OCI-LY7 (cell line): ENCODE measurements around the gene GPS1. TPM values are rescaled to one million over a fixed set of nuclear protein-coding genes. Genes with fewer than 3 reads are reported as not detected.

Experiments
- BruUV-seq: library from RNA; stranded (reverse); fragments of 400-500 nt; replicated peaks from 2 replicates; lab custom pipeline; 2021; lab: Mats Ljungman, UMichigan
- CTCF ChIA-PET: fragments of 300-600 bp; sonication (Branson Sonifier 250); formaldehyde crosslinking; loops from one replicate; lab custom pipeline; 2022; ENCODE audit warnings: antibody characterized with exemption; ENCODE audit not compliant: unreplicated experiment; lab: Charles Lee
- POLR2A ChIA-PET: fragments of 300-600 bp; sonication (Branson Sonifier 250); formaldehyde crosslinking; loops from one replicate; lab custom pipeline; 2022; ENCODE audit warnings: antibody characterized with exemption; lab: Charles Lee
- DNase-seq: peaks from one replicate; pipeline ENCODE4 v3.0.0-alpha.2; 2015; ENCODE audit warnings: low spot score
- H2AFZ ChIP-seq: fragments of 200-600 bp; sonication (generic), shearing (Covaris generic); 2 replicates; pipeline ENCODE4 v1.6.1; 2014; ENCODE audit warnings: mild to moderate bottlenecking, antibody characterized with exemption, low read length, moderate library complexity
- H3K27ac ChIP-seq: fragments of 200-600 bp; sonication (generic); 2 replicates; pipeline ENCODE4 v1.5.1; 2014; ENCODE audit warnings: mixed run types, low read depth, mild to moderate bottlenecking, moderate library complexity, low read length, inconsistent platforms; ENCODE audit not compliant: poor library complexity, severe bottlenecking
- H3K36me3 ChIP-seq: fragments of 200-600 bp; sonication (generic); 2 replicates; pipeline ENCODE4 v1.6.1; 2014; ENCODE audit warnings: mild to moderate bottlenecking, antibody characterized with exemption, low read length, moderate library complexity, mixed read lengths; ENCODE audit not compliant: insufficient read depth
- H3K4me1 ChIP-seq: fragments of 200-600 bp; sonication (generic); 2 replicates; pipeline ENCODE4 v1.5.1; 2014; ENCODE audit warnings: mild to moderate bottlenecking, low read length; ENCODE audit not compliant: insufficient read depth, poor library complexity, severe bottlenecking
- H3K4me2 ChIP-seq: fragments of 200-600 bp; sonication (generic); 2 replicates; pipeline ENCODE4 v1.6.1; 2014; ENCODE audit warnings: mild to moderate bottlenecking, low read length
- H3K4me3 ChIP-seq: fragments of 200-600 bp; sonication (generic); 2 replicates; pipeline ENCODE4 v1.5.1; 2014; ENCODE audit warnings: mild to moderate bottlenecking, low read depth, low read length; ENCODE audit not compliant: poor library complexity, severe bottlenecking
- H3K79me2 ChIP-seq: fragments of 200-600 bp; sonication (generic); 2 replicates; pipeline ENCODE4 v1.6.1; 2016; ENCODE audit warnings: low read depth, mild to moderate bottlenecking, low read length, moderate library complexity, mixed read lengths; ENCODE audit not compliant: insufficient read depth
- H3K9me2 ChIP-seq: fragments of 200-600 bp; sonication (generic); 2 replicates; pipeline ENCODE4 v1.6.1; 2016; ENCODE audit warnings: mild to moderate bottlenecking, low read length, mixed read lengths; ENCODE audit not compliant: insufficient read depth
- H3K9me3 ChIP-seq: fragments of 200-600 bp; sonication (generic); 2 replicates; pipeline ENCODE4 v1.6.1; 2014; ENCODE audit warnings: mild to moderate bottlenecking, mixed run types, low read length, mixed read lengths
- H4K20me1 ChIP-seq: fragments of 200-600 bp; sonication (generic); 2 replicates; pipeline ENCODE4 v1.6.1; 2014; ENCODE audit warnings: mild to moderate bottlenecking, antibody characterized with exemption, low read length, moderate library complexity, mixed read lengths; ENCODE audit not compliant: insufficient read depth
- EZH2phosphoT487 ChIP-seq: fragments of 200-600 bp; sonication (generic); IDR thresholded peaks from 2 replicates; pipeline ENCODE4 v1.6.1; 2018; ENCODE audit warnings: low read depth, borderline replicate concordance, mild to moderate bottlenecking, mixed run types, antibody characterized with exemption, low read length, moderate library complexity, mixed read lengths
- intact Hi-C: fragments of 100-400 bp; cut with micrococcal nuclease; formaldehyde crosslinking; loops from one replicate; pipeline ENCODE4 v1.10.0; 2022; ENCODE audit not compliant: unreplicated experiment
- total RNA-seq, 2 experiments: library from RNA; depleted of rRNA in 1 of 2; stranded (reverse); fragments of >200 nt in 1 of 2; shearing (Covaris generic) in 1 of 2; gene quantifications; 2 replicates each; pipeline ENCODE4 v1.2.3, GENCODE V29; 2014 to 2022
- TF ChIP-seq, protein P1 (sequence below): fragments of 200-600 bp; sonication (generic); conservative IDR thresholded peaks from 2 replicates; pipeline ENCODE4 v1.5.1; 2014; ENCODE audit warnings: mild to moderate bottlenecking, antibody characterized with exemption, low read length, moderate library complexity, mixed read lengths

Gene GPS1
- total RNA-seq, 2 experiments from 2014 or later: 133 to 169 TPM

GRCh38 chr17:82022310-82022980, 29.3 kb upstream of the GPS1 start, which contains the start of gene CENPX:
TSS of gene CENPX (minus strand) at chr17:82022878. CDS start at chr17:82022861, 17 bp downstream.
- peak within 1 kb of the TSS; percentile 94 for H3K4me3 ChIP-seq
- H3K4me2 ChIP-seq: peak within 1 kb of the TSS; percentile 87
- CTCF ChIA-PET: interaction anchor here (0.7 to 3.8 kb wide), 5 partner anchors 12 to 214 kb away, joined by 3 to 19 read pairs (median 4); partner anchors contain the start of gene DCXR
- peaks cover 11% of the 10 kb centered on the region; the same call in 1 of the 2 replicates for H3K36me3 ChIP-seq
- DNase-seq: no peak
- H3K27ac ChIP-seq: peak within 1 kb of the TSS; percentile 44
- H3K9me2 ChIP-seq: no peaks in the 10 kb centered on the region
- peaks cover 30% of the 10 kb centered on the region for H3K4me1 ChIP-seq
- intact Hi-C loops: loop anchor here (1.0 to 2.0 kb wide), 2 partner anchors 56 to 131 kb away; partner anchors contain the start of genes ALYREF and ANAPC11
- no peaks in the 10 kb centered on the region for H3K9me3 ChIP-seq
- TF ChIP-seq, protein P1, sequence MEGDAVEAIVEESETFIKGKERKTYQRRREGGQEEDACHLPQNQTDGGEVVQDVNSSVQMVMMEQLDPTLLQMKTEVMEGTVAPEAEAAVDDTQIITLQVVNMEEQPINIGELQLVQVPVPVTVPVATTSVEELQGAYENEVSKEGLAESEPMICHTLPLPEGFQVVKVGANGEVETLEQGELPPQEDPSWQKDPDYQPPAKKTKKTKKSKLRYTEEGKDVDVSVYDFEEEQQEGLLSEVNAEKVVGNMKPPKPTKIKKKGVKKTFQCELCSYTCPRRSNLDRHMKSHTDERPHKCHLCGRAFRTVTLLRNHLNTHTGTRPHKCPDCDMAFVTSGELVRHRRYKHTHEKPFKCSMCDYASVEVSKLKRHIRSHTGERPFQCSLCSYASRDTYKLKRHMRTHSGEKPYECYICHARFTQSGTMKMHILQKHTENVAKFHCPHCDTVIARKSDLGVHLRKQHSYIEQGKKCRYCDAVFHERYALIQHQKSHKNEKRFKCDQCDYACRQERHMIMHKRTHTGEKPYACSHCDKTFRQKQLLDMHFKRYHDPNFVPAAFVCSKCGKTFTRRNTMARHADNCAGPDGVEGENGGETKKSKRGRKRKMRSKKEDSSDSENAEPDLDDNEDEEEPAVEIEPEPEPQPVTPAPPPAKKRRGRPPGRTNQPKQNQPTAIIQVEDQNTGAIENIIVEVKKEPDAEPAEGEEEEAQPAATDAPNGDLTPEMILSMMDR: no peak
- no peak for TF ChIP-seq EZH2phosphoT487
- POLR2A ChIA-PET: interaction anchor here (0.6 to 2.0 kb wide), 7 partner anchors 13 to 231 kb away, joined by 3 to 9 read pairs (median 4); partner anchors contain the start of genes DCXR and MCRIP1
- H3K79me2 ChIP-seq: peaks cover 12% of the 10 kb centered on the region; the same call in 1 of the 2 replicates
- BruUV-seq: no TSS peak
- H2AFZ ChIP-seq: peak within 1 kb of the TSS; percentile 62
- no peaks in the 10 kb centered on the region for H4K20me1 ChIP-seq

- H3K27ac ChIP-seq: peak within 1 kb of the TSS; percentile 44
- intact Hi-C loops: loop anchor here (1.0 to 2.0 kb wide), 4 partner anchors 14 to 132 kb away; partner anchors contain the start of genes ALYREF, ANAPC11, DCXR and FASN
- CTCF ChIA-PET: interaction anchor here (0.5 to 3.8 kb wide), 4 partner anchors 15 to 218 kb away, joined by 3 to 19 read pairs (median 4); partner anchors contain the start of gene DCXR
- DNase-seq: peak; percentile 100
- peaks cover 12% of the 10 kb centered on the region; the same call in 1 of the 2 replicates for H3K79me2 ChIP-seq
- H2AFZ ChIP-seq: peak within 1 kb of the TSS; percentile 62
- H3K4me2 ChIP-seq: peak within 1 kb of the TSS; percentile 87
- H3K9me2 ChIP-seq: no peaks in the 10 kb centered on the region
- H3K4me1 ChIP-seq: peaks cover 30% of the 10 kb centered on the region
- no peaks in the 10 kb centered on the region for H4K20me1 ChIP-seq
- H3K36me3 ChIP-seq: peaks cover 10% of the 10 kb centered on the region; the same call in 1 of the 2 replicates
- no peaks in the 10 kb centered on the region for H3K9me3 ChIP-seq
- TF ChIP-seq EZH2phosphoT487: no peak
- TF ChIP-seq, protein P1: no peak
- BruUV-seq: no TSS peak
- peak within 1 kb of the TSS; percentile 94 for H3K4me3 ChIP-seq
- POLR2A ChIA-PET: interaction anchor here (0.7 to 2.0 kb wide), 5 partner anchors 12 to 147 kb away, joined by 3 to 9 read pairs (median 4); partner anchors contain the start of gene DCXR
Observed at GRCh38 chr17:82022981-82023446, 28.7 kb upstream of the GPS1 start, which contains the start of gene LRRC45. TSS of gene LRRC45 (plus strand) at chr17:82023305. CDS start at chr17:82023644, 339 bp downstream.
